ENCODE results near the gene FAM83G.

Gene FAM83G

GRCh38 chr17:19017401-19017800 lies 12.8 kb upstream of the FAM83G start:
- H3K4me3 ChIP-seq (ENCODE audit: low read depth, low read length): no peak overlapping the region
- no peak for DNase-seq (ENCODE audit: low read depth)
- TF ChIP-seq CTCF (IDR thresholded peaks at IDR 0.05; ENCODE audit: insufficient read depth, low read depth, low read length, missing control alignments): no peak

GRCh38 chr17:19016881-19017280 lies 12.3 kb upstream of the FAM83G start:
- H3K4me3 ChIP-seq (ENCODE audit: low read depth, low read length): no peak overlapping the region
- no peak for DNase-seq (ENCODE audit: low read depth)
- no peak for TF ChIP-seq CTCF (IDR thresholded peaks at IDR 0.05; ENCODE audit: insufficient read depth, low read depth, low read length, missing control alignments)

GRCh38 chr17:19016297-19016696 lies 11.7 kb upstream of the FAM83G start:
- no peak for DNase-seq (ENCODE audit: low read depth)
- no peak for TF ChIP-seq CTCF (IDR thresholded peaks at IDR 0.05; ENCODE audit: insufficient read depth, low read depth, low read length, missing control alignments)
- H3K4me3 ChIP-seq (ENCODE audit: low read depth, low read length): no peak overlapping the region

GRCh38 chr17:19015428-19015827 lies 10.9 kb upstream of the FAM83G start:
- H3K4me3 ChIP-seq (ENCODE audit: low read depth, low read length): no peak overlapping the region
- TF ChIP-seq CTCF (IDR thresholded peaks at IDR 0.05; ENCODE audit: insufficient read depth, low read depth, low read length, missing control alignments): no peak
- no peak for DNase-seq (ENCODE audit: low read depth)

- DNase-seq (ENCODE audit: low read depth): no peak
- no peak for TF ChIP-seq CTCF (IDR thresholded peaks at IDR 0.05; ENCODE audit: insufficient read depth, low read depth, low read length, missing control alignments)
- no peak overlapping the region for H3K4me3 ChIP-seq (ENCODE audit: low read depth, low read length)
These were observed 10.2 kb upstream of the FAM83G start for GRCh38 chr17:19014628-19015215.

GRCh38 chr17:19013806-19014627 lies 9.5 kb upstream of the FAM83G start:
- no peak for TF ChIP-seq CTCF (IDR thresholded peaks at IDR 0.05; ENCODE audit: insufficient read depth, low read depth, low read length, missing control alignments)
- DNase-seq (ENCODE audit: low read depth): no peak

More at GRCh38 chr17:19013806-19014627, 9.5 kb upstream of the FAM83G start:
- no peak overlapping the region for H3K4me3 ChIP-seq (ENCODE audit: low read depth, low read length)
